SKM-1 (cell line): Measurements from ENCODE around the gene ROBO3.

Source experiments
- DNase-seq: peaks from one replicate; lab custom pipeline; 2025; ENCODE audit not compliant: unreplicated experiment; lab: John Stamatoyannopoulos, UW

ROBO3 gene

DNA sequence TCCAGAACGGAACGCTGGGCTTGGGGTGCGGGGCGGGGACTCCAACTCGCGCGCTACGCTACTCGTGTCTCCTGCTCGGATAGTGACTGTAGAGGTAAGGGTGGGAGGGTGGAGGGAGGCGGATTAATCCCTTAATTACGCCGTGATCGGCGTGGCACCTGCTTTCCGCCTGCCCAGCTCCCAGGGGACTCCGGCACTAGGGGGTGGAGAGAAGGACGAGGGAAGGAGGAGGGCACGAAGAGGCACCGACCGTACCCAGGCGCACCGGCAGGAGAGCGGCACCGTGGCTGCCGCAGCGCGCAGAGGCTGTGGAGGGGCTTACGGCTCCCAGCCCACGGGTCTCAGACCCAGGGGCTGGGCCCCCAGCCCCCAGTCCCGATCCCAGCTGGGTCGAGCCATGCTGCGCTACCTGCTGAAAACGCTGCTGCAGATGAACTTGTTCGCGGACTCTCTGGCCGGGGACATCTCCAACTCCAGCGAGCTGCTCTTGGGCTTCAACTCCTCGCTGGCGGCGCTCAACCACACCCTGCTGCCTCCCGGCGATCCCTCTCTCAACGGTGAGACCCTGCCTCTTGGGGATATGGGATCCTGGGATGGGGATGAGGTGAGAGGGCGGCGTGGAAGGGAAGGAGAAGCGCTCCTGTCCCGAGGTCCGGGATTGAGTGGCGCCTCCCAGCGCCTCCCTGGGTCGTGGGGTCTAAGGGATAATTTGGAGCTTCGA lies at the start of gene ROBO3:
Gene ROBO3, plus strand, starts transcription at position 252 of the 721 bp plus-strand sequence. Its CDS starts 146 bp downstream, at position 398.
- no peak for DNase-seq

DNA sequence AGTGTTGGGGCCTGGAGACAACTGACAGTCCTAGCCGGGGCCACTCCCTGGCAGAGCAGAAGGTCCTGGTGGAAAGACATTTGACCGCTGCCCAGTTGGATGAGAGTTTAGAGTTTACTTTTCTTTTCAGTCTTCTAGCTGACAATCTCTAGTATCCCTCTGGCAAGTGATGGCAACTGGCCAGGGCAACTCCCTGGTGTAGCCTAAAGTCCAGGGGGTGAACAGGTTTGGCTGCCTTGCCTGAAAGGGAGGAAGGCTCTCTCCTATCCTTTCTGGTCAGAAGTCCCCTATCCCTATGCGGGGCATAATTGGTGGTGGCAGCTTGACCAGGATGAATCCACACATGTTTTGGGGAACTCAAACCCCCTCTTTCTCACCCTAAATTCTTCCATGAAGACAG lies 48.2 kb upstream of the ROBO3 start:
- no peak for DNase-seq

DNA sequence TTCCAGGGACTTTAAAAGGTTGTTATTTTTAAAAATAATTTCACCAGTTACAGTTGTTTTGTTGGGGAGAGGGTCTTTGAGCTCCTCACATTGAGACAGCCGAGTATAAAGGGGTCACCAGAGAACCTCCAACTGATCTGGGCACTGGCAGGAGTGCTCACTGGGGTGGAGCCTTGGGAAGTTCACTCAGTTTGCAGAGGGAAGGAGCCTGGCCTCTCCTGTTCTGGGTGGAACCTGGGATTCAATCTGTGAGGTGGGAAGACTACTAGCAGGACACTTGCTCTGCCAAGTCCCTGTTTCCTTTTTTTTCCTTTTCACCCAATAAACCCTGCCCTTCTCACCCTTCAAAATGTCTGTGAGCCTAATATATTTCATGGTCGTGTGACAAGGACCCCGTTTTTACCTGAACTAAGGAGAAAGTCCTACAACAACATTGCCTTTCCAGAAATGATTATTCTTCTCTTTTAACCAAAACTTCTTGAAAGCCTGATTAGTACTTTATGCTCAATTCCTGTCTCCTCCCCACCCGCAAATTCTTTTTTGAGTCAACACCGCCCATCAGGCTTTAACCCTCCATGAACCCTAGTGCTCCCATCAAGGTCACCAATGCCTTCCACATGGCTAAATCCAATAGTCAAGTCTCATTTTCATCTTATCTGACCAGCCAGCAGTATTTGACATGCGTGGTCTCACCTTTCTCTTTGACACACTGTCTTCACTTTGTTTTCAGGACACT lies 43.1 kb upstream of the ROBO3 start:
- DNase-seq = no peak

- DNase-seq = no peak
Observed at GRCh38 chr11:124823512-124824376, 41.5 kb upstream of the ROBO3 start.

GRCh38 chr11:124825876-124826275 lies 39.4 kb upstream of the ROBO3 start:
- DNase-seq = no peak

DNA sequence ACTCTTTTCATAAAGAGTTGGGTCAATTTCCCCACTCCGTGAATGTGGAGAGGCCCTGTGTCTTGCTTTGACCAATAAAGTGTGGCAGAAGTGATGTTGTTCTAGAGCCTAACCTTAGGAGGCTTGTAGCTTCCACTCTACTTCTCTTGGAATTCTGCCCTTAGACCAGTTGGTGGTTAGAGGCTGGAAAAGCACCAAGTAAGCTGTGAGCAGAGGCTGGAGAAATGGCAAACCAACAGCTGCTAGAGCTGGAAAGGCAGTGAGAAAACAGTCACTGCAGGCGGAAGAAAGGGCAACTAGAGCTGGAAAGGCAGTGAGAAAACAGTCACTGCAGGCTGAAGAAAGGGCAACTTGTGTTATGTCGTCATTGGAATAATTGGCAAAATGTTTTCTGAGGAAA lies 35.2 kb upstream of the ROBO3 start:
- no peak for DNase-seq

DNA sequence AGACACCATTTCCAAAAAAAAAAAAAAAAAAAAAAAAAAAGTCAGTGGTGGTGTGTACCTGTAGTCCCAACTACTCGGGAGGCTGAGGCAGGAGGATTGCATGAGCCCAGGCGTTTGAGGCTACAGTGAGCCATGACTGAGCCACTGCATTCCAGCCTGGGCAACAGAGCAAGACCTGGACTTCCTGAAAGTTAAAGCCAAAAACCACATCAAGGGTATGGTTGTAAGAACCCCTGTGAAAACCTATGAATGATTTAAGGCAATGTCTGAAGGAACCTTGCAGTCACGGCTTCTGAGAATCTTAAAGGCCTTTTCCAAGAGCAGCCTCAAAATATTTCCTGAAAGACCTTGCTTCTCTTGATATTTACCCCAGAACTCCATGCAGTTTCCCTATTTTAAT lies 34.5 kb upstream of the ROBO3 start:
- no peak for DNase-seq

GRCh38 chr11:124831897-124832296 lies 33.3 kb upstream of the ROBO3 start:
- no peak for DNase-seq

DNA sequence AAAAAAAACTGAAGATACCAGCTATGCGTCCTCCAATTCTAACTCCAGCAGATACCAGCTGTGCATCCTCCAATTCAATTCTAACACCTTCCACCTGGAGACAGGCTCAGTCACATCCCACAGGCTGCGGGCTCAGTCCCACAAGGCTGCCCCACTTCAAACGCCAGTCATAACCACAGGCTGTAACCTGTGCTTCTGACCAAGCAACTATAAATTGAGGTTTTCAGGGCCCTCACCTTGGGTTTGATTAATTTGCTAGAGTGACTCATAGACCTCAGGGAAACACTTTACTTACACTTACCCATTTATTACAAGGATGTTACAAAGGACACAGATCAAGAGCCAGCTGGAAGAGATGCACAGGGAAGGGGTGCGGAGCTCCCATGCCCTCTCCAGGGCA lies 32.7 kb upstream of the ROBO3 start:
- DNase-seq = no peak

GRCh38 chr11:124834526-124835180 lies 30.6 kb upstream of the ROBO3 start:
- no peak for DNase-seq

DNA sequence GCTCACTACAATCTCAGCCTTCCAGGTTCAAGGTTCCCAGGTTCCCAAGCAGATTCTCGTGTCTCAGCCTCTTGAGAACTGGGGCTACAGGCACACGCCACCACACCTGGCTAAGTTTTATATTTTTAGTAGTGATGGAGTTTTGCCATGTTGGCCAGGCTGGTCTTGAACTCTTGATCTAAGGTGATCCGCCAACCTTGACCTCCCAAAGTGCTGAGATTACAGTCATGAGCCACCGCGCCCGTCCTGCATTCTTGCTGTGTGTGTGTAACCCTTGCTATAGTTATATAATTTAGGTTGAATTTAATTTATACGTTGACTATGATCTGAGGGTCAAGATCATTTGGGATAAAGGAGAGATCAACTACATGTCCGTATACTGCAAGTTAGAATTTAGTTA lies 29.3 kb upstream of the ROBO3 start:
- DNase-seq = no peak

GRCh38 chr11:124837491-124837856 lies 27.8 kb upstream of the ROBO3 start:
- peak; percentile 16 for DNase-seq

DNA sequence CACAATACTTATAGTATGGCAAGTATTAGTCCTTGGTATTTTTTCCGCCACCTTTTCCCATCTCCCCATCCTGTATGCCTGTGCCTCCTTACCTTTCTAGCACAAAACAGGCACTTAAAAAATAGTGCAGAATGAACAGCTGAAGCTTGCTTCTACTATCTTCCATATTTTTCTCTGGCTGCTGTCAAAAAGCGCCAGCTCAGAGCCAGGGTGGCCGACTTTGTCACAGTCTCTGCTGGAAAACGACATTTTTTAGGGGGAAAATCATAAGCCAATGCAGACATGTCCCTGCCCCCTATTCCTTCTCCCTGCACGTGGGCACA lies 26.5 kb upstream of the ROBO3 start:
- no peak for DNase-seq

- no peak for DNase-seq
Observed at GRCh38 chr11:124839128-124839971, 25.9 kb upstream of the ROBO3 start.

- DNase-seq = no peak
Observed at GRCh38 chr11:124839972-124840621, 25.1 kb upstream of the ROBO3 start.

GRCh38 chr11:124840666-124841065 lies 24.6 kb upstream of the ROBO3 start:
- DNase-seq = no peak

GRCh38 chr11:124841201-124841600 lies 24.0 kb upstream of the ROBO3 start:
- DNase-seq = no peak

DNA sequence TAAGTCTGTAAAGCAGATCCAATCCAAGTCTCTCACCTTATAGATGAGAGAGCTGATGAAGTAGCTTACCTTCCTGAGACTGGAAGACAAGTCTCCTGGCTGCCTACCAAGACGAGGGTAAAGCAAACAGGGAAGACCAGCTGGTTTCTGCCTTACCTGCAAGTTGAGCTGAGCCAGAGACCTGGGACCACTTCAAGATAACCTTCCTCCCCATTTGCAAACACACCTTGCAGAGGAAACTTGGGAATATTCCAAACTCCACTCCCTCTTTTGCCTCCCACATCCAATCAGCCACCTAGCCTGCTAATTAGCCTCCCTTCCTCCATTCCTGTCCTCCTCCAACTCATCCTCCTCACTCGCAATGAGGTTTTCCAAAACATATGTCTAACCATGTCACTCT lies 23.4 kb upstream of the ROBO3 start:
- no peak for DNase-seq

GRCh38 chr11:124842305-124842704 lies 22.9 kb upstream of the ROBO3 start:
- DNase-seq = no peak

GRCh38 chr11:124843616-124843910 lies 21.7 kb upstream of the ROBO3 start:
- DNase-seq = no peak
